Liver (tissue), 9 donors: Measurements from ENCODE around the gene FAM241A. TPM values are rescaled to one million over a fixed set of nuclear protein-coding genes. Genes with fewer than 3 reads are reported as not detected.

Source experiments
- DNase-seq: peaks from one replicate; pipeline ENCODE4 v3.0.0-alpha.2; 2017; ENCODE audit warnings: low spot score
- H3K27ac ChIP-seq, 2 donors: one replicate each; pipeline ENCODE4 v1.7.0; 2013; ENCODE audit warnings: inconsistent platforms in 2 of 2, low read length in 2 of 2, control low read depth in 1 of 2, low read depth in 1 of 2, mild to moderate bottlenecking in 1 of 2
- H3K27me3 ChIP-seq, 4 donors: one replicate each; pipeline versions ENCODE4 v1.6.1 to v1.7.0; 2013; ENCODE audit warnings: low read length in 3 of 4, inconsistent platforms in 1 of 4, mild to moderate bottlenecking in 1 of 4, moderate library complexity in 1 of 4; ENCODE audit not compliant: control insufficient read depth in 4 of 4, insufficient read depth in 4 of 4
- H3K36me3 ChIP-seq, 4 donors: one replicate each; pipeline versions ENCODE4 v1.6.1 to v1.7.0; 2013; ENCODE audit warnings: low read length in 3 of 4, mild to moderate bottlenecking in 3 of 4, low read depth in 1 of 4, moderate library complexity in 1 of 4; ENCODE audit not compliant: control insufficient read depth in 4 of 4, insufficient read depth in 3 of 4
- H3K4me1 ChIP-seq, 4 donors: one replicate each; pipeline versions ENCODE4 v1.6.1 to v1.7.0; 2013; ENCODE audit warnings: low read length in 3 of 4, mild to moderate bottlenecking in 3 of 4, moderate library complexity in 1 of 4; ENCODE audit not compliant: control insufficient read depth in 4 of 4, insufficient read depth in 4 of 4
- H3K4me3 ChIP-seq, 3 donors: one replicate each; pipeline versions ENCODE4 v1.6.1 to v1.7.0; 2013; ENCODE audit warnings: low read length in 3 of 3, control low read depth in 1 of 3, low read depth in 1 of 3, mild to moderate bottlenecking in 1 of 3
- H3K9ac ChIP-seq, 2 donors: one replicate each; pipeline ENCODE4 v1.7.0; 2013; ENCODE audit warnings: low read length in 2 of 2, mild to moderate bottlenecking in 2 of 2, moderate library complexity in 2 of 2, control low read depth in 1 of 2, low read depth in 1 of 2
- H3K9me3 ChIP-seq, 4 donors: one replicate each; pipeline versions ENCODE4 v1.6.1 to v1.7.0; 2013; ENCODE audit warnings: low read length in 3 of 4; ENCODE audit not compliant: control insufficient read depth in 4 of 4
- ATF3 ChIP-seq: IDR thresholded peaks from 2 replicates; pipeline ENCODE4 v1.6.1; 2016; ENCODE audit warnings: antibody characterized with exemption
- EGR1 ChIP-seq, 2 donors: IDR thresholded peaks; 2 replicates each; pipeline ENCODE4 v1.6.1; 2016 to 2018; ENCODE audit warnings: antibody characterized with exemption in 2 of 2, low read depth in 2 of 2
- FOXA1 ChIP-seq: IDR thresholded peaks from 2 replicates; pipeline ENCODE4 v1.6.1; 2016; ENCODE audit warnings: antibody characterized with exemption
- GABPA ChIP-seq, 2 donors: IDR thresholded peaks in 1 of 2; conservative IDR thresholded peaks in 1 of 2; 2 replicates each; pipeline ENCODE4 v1.6.1; 2016; ENCODE audit warnings: antibody characterized with exemption in 2 of 2, mild to moderate bottlenecking in 1 of 2, moderate library complexity in 1 of 2
- HNF4A ChIP-seq, 2 donors: conservative IDR thresholded peaks; 2 replicates each; pipeline ENCODE4 v1.6.1; 2016; ENCODE audit warnings: antibody characterized with exemption in 2 of 2, mild to moderate bottlenecking in 2 of 2
- HNF4G ChIP-seq: IDR thresholded peaks from 2 replicates; pipeline ENCODE4 v1.6.1; 2016; ENCODE audit warnings: antibody characterized with exemption
- NR2F2 ChIP-seq: IDR thresholded peaks from 2 replicates; pipeline ENCODE4 v1.6.1; 2016; ENCODE audit warnings: antibody characterized with exemption
- RAD21 ChIP-seq, 2 donors: IDR thresholded peaks; 2 replicates each; pipeline ENCODE4 v1.6.1; 2016; ENCODE audit warnings: antibody characterized with exemption in 2 of 2, mild to moderate bottlenecking in 2 of 2
- RXRA ChIP-seq, 2 donors: IDR thresholded peaks; 2 replicates each; pipeline ENCODE4 v1.6.1; 2017 to 2018; ENCODE audit warnings: antibody characterized with exemption in 2 of 2, mild to moderate bottlenecking in 1 of 2
- SP1 ChIP-seq: IDR thresholded peaks from 2 replicates; pipeline ENCODE4 v1.6.1; 2018; ENCODE audit warnings: antibody characterized with exemption, mild to moderate bottlenecking
- TAF1 ChIP-seq: conservative IDR thresholded peaks from 2 replicates; pipeline ENCODE4 v1.6.1; 2016; ENCODE audit warnings: antibody characterized with exemption, mild to moderate bottlenecking
- YY1 ChIP-seq: IDR thresholded peaks from 2 replicates; pipeline ENCODE4 v1.6.1; 2016; ENCODE audit warnings: antibody characterized with exemption, mild to moderate bottlenecking
- ZBTB33 ChIP-seq: IDR thresholded peaks from 2 replicates; pipeline ENCODE4 v1.6.1; 2016; ENCODE audit warnings: antibody characterized with exemption
- WGBS: extraction: QIAGEN DNeasy Blood & Tissue Kit; methylation state at CpG from one replicate; pipeline ENCODE4 v1.1.7; 2013; 5-methylcytosine and 5-hydroxymethylcytosine counted together
- polyA plus RNA-seq, 2 donors: library from polyadenylated mRNA; stranded (reverse) in 1 of 2; unstranded in 1 of 2; fragments of 200-250 nt in 1 of 2; fragments of >200 nt in 1 of 2; fragmentation: Nextera tagmentation in 1 of 2; extraction: Ambion mirVana in 1 of 2; gene quantifications; one replicate each; pipeline versions ENCODE4 v1.2.1 to v1.2.3, GENCODE V29; 2013 to 2015
- total RNA-seq, 2 donors: library from RNA; depleted of rRNA; stranded (reverse); fragments of >200 nt; gene quantifications; one replicate each; pipeline ENCODE4 v1.2.3, GENCODE V29; 2014
- TF ChIP-seq, protein P1 (sequence below): IDR thresholded peaks from 2 replicates; pipeline ENCODE4 v1.6.1; 2016; ENCODE audit warnings: antibody characterized with exemption, mild to moderate bottlenecking
- TF ChIP-seq, protein P2 (sequence below): IDR thresholded peaks from 2 replicates; pipeline ENCODE4 v1.6.1; 2016; ENCODE audit warnings: antibody characterized with exemption
- donor health status: healthy.
- donor health status: healthy.
- donor health status: healthy.
- donor health status: healthy.
- donor health status: healthy.

The FAM241A gene
- total and polyA plus RNA-seq, 4 donors = 1.1 to 2.3 (median 1.7) TPM

DNA sequence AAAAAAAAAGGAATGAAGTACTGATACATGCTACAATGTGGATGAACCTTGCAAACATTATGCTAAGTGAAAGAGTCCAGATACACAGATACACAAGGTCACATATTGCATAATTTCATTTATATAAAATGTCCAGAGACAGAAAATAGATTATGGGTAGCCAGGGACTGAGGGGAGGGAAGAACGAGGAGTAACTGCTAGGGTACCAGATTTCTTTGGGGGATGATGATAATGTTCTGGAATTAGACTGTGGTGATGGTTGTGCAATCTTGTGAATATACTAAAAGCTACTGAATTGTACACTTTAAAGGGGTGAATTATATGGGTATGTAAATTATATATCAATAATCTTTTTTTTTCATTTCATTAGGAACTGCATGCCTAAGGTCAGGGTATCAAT, 65.5 kb downstream of the FAM241A start (continued):
- TF ChIP-seq, protein P1, sequence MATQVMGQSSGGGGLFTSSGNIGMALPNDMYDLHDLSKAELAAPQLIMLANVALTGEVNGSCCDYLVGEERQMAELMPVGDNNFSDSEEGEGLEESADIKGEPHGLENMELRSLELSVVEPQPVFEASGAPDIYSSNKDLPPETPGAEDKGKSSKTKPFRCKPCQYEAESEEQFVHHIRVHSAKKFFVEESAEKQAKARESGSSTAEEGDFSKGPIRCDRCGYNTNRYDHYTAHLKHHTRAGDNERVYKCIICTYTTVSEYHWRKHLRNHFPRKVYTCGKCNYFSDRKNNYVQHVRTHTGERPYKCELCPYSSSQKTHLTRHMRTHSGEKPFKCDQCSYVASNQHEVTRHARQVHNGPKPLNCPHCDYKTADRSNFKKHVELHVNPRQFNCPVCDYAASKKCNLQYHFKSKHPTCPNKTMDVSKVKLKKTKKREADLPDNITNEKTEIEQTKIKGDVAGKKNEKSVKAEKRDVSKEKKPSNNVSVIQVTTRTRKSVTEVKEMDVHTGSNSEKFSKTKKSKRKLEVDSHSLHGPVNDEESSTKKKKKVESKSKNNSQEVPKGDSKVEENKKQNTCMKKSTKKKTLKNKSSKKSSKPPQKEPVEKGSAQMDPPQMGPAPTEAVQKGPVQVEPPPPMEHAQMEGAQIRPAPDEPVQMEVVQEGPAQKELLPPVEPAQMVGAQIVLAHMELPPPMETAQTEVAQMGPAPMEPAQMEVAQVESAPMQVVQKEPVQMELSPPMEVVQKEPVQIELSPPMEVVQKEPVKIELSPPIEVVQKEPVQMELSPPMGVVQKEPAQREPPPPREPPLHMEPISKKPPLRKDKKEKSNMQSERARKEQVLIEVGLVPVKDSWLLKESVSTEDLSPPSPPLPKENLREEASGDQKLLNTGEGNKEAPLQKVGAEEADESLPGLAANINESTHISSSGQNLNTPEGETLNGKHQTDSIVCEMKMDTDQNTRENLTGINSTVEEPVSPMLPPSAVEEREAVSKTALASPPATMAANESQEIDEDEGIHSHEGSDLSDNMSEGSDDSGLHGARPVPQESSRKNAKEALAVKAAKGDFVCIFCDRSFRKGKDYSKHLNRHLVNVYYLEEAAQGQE = no peak
- TF ChIP-seq GABPA (IDR thresholded peaks at IDR 0.05 in 1 of 2, conservative IDR thresholded peaks at IDR 0.05 in 1 of 2) = no peak
- no peak for TF ChIP-seq HNF4A (conservative IDR thresholded peaks at IDR 0.05)
- no peak for TF ChIP-seq NR2F2
- TF ChIP-seq YY1 = no peak

DNA sequence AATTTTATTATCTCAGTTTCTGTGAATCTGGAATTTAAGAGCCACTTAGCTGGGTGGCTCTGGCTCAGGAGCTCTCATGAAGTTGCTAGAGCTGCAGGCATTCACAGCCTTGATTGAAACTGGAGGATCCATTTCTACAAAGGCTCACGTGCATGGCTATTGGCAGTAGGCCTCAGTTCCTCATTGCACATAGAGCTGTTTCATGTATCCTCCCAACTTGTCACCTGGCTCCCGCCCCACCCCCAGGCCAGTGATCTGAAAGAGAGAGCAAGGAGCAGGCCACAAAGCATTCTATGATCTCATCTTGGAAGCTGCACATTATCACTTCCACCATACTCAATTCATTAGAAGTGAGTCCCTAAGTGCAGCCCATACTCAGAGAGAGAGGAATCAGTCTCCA, 67.8 kb downstream of the FAM241A start:
- H3K27me3 ChIP-seq = no peaks in the 10 kb centered on the region
- H3K9me3 ChIP-seq = no peaks in the 10 kb centered on the region
- no peak for DNase-seq
- no peak overlapping the region for H3K9ac ChIP-seq
- no peaks in the 10 kb centered on the region for H3K36me3 ChIP-seq
- H3K4me1 ChIP-seq = no peaks in the 10 kb centered on the region
- TF ChIP-seq, protein P1 = no peak
- TF ChIP-seq RAD21 (IDR thresholded peaks at IDR 0.05) (no peak), ATF3 (no peak), TAF1 (no peak), SP1 (no peak), HNF4G (no peak), FOXA1 (no peak), GABPA (IDR thresholded peaks at IDR 0.05 in 1 of 2, conservative IDR thresholded peaks at IDR 0.05 in 1 of 2) (no peak), EGR1 (IDR thresholded peaks at IDR 0.05; ENCODE audit: low read depth in 2 of 2) (no peak), ZBTB33 (no peak), RXRA (IDR thresholded peaks at IDR 0.05) (no peak)
- TF ChIP-seq, protein P2, sequence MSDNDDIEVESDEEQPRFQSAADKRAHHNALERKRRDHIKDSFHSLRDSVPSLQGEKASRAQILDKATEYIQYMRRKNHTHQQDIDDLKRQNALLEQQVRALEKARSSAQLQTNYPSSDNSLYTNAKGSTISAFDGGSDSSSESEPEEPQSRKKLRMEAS = no peak
- no peak overlapping the region for H3K27ac ChIP-seq
- H3K4me3 ChIP-seq = no peak overlapping the region
- 83% methylated on average over 2 of the region's 2 CpGs for WGBS
